Epithelial cell of proximal tubule (primary cell): ENCODE results near the gene CHADL. TPM values are rescaled to one million over a fixed set of nuclear protein-coding genes. Genes with fewer than 3 reads are reported as not detected.

Experiments used
- DNase-seq: peaks from one replicate; pipeline ENCODE4 v3.0.0-alpha.2; 2011; ENCODE audit warnings: low read depth
- H3K4me3 ChIP-seq: 2 replicates; pipeline ENCODE4 v1.5.1; 2011; ENCODE audit warnings: low read depth, mild to moderate bottlenecking, low read length
- total RNA-seq: library from RNA; depleted of rRNA; stranded (reverse); fragments of >200 nt; gene quantifications from 2 replicates; pipeline ENCODE4 v1.2.3, GENCODE V29; 2015
- TF ChIP-seq, protein P1 (sequence below): conservative IDR thresholded peaks from 2 replicates; pipeline ENCODE4 v1.5.1; 2012; ENCODE audit warnings: low read depth, mild to moderate bottlenecking, low read length

CHADL gene
- total RNA-seq, 1 donor from 2014 or later: 1.3 TPM

DNA sequence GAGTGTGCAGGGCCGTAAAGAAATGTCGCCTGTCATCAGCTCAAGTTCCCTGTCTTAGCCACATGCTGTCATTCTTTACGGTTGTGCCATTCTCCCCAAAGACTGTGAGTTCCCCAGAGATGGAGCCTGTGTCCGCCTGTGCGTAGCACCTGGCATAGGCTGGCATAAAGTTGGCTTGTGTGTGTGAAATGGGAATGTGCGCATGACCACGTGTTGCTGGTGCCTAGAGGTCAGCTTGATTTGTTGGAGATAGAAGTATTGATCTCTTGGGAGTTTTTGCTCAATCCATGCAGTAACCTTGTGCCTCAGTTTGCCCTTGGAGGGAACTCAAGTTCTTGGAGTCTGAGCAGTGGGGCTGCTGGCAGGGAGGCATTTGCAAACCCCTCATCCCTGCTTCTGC is 9.4 kb downstream of the CHADL start:
- TF ChIP-seq, protein P1, sequence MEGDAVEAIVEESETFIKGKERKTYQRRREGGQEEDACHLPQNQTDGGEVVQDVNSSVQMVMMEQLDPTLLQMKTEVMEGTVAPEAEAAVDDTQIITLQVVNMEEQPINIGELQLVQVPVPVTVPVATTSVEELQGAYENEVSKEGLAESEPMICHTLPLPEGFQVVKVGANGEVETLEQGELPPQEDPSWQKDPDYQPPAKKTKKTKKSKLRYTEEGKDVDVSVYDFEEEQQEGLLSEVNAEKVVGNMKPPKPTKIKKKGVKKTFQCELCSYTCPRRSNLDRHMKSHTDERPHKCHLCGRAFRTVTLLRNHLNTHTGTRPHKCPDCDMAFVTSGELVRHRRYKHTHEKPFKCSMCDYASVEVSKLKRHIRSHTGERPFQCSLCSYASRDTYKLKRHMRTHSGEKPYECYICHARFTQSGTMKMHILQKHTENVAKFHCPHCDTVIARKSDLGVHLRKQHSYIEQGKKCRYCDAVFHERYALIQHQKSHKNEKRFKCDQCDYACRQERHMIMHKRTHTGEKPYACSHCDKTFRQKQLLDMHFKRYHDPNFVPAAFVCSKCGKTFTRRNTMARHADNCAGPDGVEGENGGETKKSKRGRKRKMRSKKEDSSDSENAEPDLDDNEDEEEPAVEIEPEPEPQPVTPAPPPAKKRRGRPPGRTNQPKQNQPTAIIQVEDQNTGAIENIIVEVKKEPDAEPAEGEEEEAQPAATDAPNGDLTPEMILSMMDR: no peak
- H3K4me3 ChIP-seq: no peak overlapping the region
- no peak for DNase-seq

DNA sequence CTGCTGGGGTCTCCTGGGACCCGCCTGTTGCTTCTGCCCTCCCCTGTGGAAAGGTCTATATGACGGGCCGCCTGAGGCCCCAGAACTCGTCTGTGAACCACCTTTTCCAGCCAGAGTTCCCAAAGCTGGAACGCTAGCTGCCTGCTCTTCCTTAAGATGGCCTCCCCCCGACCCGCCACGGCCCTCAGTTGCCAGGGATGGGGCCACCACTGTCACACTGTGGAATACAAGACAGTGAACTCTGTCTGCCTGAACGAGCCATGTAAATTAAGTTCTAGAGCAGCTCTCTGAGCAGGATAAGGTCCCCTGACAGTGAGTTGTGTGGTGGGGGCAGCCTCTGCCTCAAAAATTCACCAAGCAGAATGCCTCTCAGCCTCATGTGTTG is 10.3 kb downstream of the CHADL start:
- TF ChIP-seq, protein P1: no peak
- H3K4me3 ChIP-seq: no peak overlapping the region
- no peak for DNase-seq

DNA sequence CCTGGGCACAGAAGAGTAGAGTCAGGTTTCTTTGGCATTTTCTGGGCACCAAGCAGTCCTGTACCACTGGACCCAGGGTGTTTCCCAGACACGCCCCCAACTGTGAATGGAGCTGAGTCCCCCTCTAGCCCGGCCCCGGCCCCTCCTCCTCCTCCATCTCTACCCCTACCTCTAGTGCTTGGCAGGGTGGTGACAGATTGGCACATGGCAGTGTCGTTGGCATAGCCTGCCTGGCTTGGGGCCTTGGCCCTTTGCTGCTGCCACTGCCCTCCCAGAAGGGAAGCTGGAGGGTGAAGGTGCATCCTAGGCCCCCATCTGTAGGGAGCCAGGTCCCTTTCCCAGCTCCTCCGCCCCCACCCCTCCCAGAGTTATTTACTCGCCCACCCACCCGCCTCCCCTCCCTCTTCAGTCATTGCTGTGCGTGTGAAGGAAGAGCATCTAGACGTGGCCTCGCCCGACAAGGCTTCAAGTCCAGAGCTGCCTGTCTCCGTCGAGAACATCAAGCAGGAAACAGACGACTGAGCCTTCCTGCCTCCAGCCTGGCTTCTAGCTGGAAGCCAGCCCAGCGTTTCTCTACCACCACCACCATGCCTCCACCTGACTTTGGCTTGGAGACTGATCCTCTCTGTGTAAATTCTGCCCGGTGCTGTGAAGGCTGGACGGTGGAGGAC is 10.9 kb downstream of the CHADL start:
- H3K4me3 ChIP-seq: no peak overlapping the region
- no peak for DNase-seq
- TF ChIP-seq, protein P1: no peak

DNA sequence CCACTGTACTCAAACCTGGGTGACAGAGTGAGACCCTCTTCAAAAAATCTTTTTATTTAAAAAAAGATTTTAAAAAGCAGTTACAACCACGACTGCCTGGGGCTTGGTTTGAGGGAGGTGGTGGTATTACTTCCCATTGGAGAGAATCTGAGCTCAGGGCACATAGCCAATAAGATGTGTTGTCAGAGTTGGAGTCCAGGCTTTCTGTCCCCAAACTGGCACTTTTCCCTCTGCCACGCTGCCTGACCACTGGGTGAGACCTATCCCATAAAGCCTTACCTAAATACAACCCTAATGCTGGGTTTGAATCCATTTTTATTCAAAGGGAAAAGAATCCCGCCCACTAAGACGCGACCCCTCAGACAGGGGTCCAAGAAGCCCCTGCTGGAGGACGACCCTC is 11.5 kb downstream of the CHADL start:
- H3K4me3 ChIP-seq: no peak overlapping the region
- no peak for DNase-seq
- TF ChIP-seq, protein P1: no peak

DNA sequence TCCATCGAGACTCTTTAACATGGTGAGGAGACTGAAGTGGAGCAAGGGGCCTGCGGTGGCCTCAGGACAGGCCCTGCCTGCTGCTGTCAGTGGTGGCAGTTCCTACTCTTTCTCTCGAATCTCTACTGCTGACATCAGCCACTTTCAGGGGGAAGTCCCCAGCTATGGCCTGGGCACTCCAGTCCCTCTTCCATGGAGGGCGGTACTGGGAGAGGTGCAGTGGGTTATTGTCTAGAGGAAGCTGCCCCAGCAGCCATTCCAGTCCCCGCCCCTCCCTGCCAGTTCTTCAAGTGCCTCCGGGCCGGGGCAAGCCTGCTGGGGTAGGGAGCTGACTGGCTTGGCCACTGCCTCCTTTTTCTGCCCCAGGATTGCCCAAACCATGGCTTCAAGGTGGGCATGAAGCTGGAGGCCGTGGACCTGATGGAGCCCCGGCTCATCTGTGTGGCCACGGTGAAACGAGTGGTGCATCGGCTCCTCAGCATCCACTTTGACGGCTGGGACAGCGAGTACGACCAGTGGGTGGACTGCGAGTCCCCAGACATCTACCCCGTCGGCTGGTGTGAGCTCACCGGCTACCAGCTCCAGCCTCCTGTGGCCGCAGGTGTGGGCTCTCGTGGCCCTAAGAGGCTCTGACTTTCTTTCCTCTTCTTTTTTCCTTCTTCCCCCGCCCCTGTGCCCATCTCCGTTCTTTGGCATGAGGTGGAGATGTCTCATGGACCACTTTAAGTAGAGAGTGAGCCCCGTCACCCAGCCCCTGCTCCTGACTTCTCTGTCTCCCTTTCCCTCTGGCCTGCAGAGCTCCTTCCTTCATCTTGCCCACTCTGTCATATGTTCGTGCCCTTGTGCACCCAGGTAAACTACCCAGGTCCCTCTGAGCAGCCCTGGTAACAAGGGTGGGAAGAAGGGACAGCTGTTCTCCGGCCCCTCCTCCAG is 13.7 kb downstream of the CHADL start:
- TF ChIP-seq, protein P1: no peak
- no peak overlapping the region for H3K4me3 ChIP-seq
- DNase-seq: no peak

DNA sequence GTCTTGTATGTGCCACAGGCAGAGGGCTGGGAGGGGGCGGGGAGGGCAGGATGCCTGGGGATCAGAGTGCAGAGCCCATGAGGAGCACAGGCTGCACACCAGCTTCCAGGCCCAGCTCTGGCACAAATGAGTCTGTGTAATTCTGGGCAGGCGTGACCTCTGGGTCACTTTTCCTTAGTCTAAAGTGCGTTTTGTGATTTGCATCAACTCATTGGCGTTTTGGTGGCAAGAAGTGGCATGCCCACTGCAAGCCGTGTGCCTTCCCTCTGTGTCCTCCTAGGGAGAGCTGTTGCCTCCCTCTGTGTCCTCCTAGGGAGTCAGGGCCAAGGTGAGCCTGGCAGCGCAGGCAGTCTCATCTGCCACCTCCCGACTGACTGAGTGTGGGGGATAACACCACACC is 17.2 kb downstream of the CHADL start:
- H3K4me3 ChIP-seq: no peak overlapping the region
- no peak for DNase-seq
- TF ChIP-seq, protein P1: no peak
